ENCODE measurements around the gene AGFG2.

AGFG2 gene

GRCh38 chr7:100580466-100581283, 41.7 kb downstream of the AGFG2 start:
- Mint-ChIP-seq H3K9me3 (no peaks in the 10 kb centered on the region), H3K27ac (no peak overlapping the region), H3K4me1 (peaks cover 34% of the 10 kb centered on the region), H3K36me3 (ENCODE audit: low read depth) (peaks cover 8% of the 10 kb centered on the region), H3K27me3 (no peaks in the 10 kb centered on the region), H3K4me3 (no peak overlapping the region)
- no peak for ATAC-seq
- no peak for DNase-seq

- Mint-ChIP-seq H3K4me3 (peak overlapping the region; percentile 6), H3K27ac (peak overlapping the region; percentile 90), H3K4me1 (peaks cover 40% of the 10 kb centered on the region), H3K27me3 (peaks cover 3% of the 10 kb centered on the region), H3K9me3 (no peaks in the 10 kb centered on the region), H3K36me3 (ENCODE audit: low read depth) (peaks cover 11% of the 10 kb centered on the region)
- no peak for DNase-seq
- no peak for ATAC-seq
These were observed 43.1 kb downstream of the AGFG2 start for GRCh38 chr7:100582041-100582579.

GRCh38 chr7:100582650-100583049, 43.6 kb downstream of the AGFG2 start:
- H3K27me3 Mint-ChIP-seq: peaks cover 3% of the 10 kb centered on the region
- peak overlapping the region; percentile 90 for H3K27ac Mint-ChIP-seq
- H3K36me3 Mint-ChIP-seq (ENCODE audit: low read depth): peaks cover 11% of the 10 kb centered on the region
- no peak for ATAC-seq
- peak overlapping the region; percentile 6 for H3K4me3 Mint-ChIP-seq
- DNase-seq: no peak
- peaks cover 40% of the 10 kb centered on the region for H3K4me1 Mint-ChIP-seq
- no peaks in the 10 kb centered on the region for H3K9me3 Mint-ChIP-seq

- peak; percentile 34 for ATAC-seq
- H3K36me3 Mint-ChIP-seq (ENCODE audit: low read depth): peaks cover 11% of the 10 kb centered on the region
- H3K27me3 Mint-ChIP-seq: peaks cover 3% of the 10 kb centered on the region
- H3K4me1 Mint-ChIP-seq: peaks cover 40% of the 10 kb centered on the region
- DNase-seq: peak; percentile 82
- peak overlapping the region; percentile 90 for H3K27ac Mint-ChIP-seq
- H3K9me3 Mint-ChIP-seq: no peaks in the 10 kb centered on the region
- H3K4me3 Mint-ChIP-seq: peak overlapping the region; percentile 98
These were observed 44.4 kb downstream of the AGFG2 start for GRCh38 chr7:100583132-100584053.

GRCh38 chr7:100584054-100584682, 45.2 kb downstream of the AGFG2 start:
- H3K36me3 Mint-ChIP-seq (ENCODE audit: low read depth): peaks cover 7% of the 10 kb centered on the region
- no peak for ATAC-seq
- H3K4me1 Mint-ChIP-seq: peaks cover 40% of the 10 kb centered on the region
- H3K27ac Mint-ChIP-seq: peak overlapping the region; percentile 90
- DNase-seq: no peak
- peak overlapping the region; percentile 98 for H3K4me3 Mint-ChIP-seq
- H3K27me3 Mint-ChIP-seq: peaks cover 3% of the 10 kb centered on the region
- H3K9me3 Mint-ChIP-seq: no peaks in the 10 kb centered on the region

- peaks cover 40% of the 10 kb centered on the region for H3K4me1 Mint-ChIP-seq
- DNase-seq: no peak
- H3K4me3 Mint-ChIP-seq: peak overlapping the region; percentile 98
- peak overlapping the region; percentile 90 for H3K27ac Mint-ChIP-seq
- peaks cover 3% of the 10 kb centered on the region for H3K27me3 Mint-ChIP-seq
- H3K36me3 Mint-ChIP-seq (ENCODE audit: low read depth): peaks cover 3% of the 10 kb centered on the region
- ATAC-seq: no peak
- H3K9me3 Mint-ChIP-seq: no peaks in the 10 kb centered on the region
These were observed 45.9 kb downstream of the AGFG2 start for GRCh38 chr7:100584683-100585510.

GRCh38 chr7:100585511-100586265, 46.7 kb downstream of the AGFG2 start, which contains the start of gene LRCH4:
Gene LRCH4 (minus strand): TSS chr7:100586129. CDS start chr7:100586100, 29 bp downstream.
- H3K9me3 Mint-ChIP-seq: no peaks in the 10 kb centered on the region
- peaks cover 40% of the 10 kb centered on the region for H3K4me1 Mint-ChIP-seq
- DNase-seq (peak; percentile 67), ATAC-seq (peak; percentile 5)
- H3K27me3 Mint-ChIP-seq: peaks cover 3% of the 10 kb centered on the region
- H3K36me3 Mint-ChIP-seq (ENCODE audit: low read depth): peaks cover 3% of the 10 kb centered on the region
- H3K4me3 Mint-ChIP-seq: peak within 1 kb of the TSS; percentile 98
- peak within 1 kb of the TSS; percentile 90 for H3K27ac Mint-ChIP-seq

- H3K27ac Mint-ChIP-seq: peak within 1 kb of the TSS; percentile 90
- no peaks in the 10 kb centered on the region for H3K9me3 Mint-ChIP-seq
- peaks cover 3% of the 10 kb centered on the region for H3K27me3 Mint-ChIP-seq
- H3K4me3 Mint-ChIP-seq: peak within 1 kb of the TSS; percentile 98
- H3K4me1 Mint-ChIP-seq: peaks cover 38% of the 10 kb centered on the region
- ATAC-seq (peak; percentile 89), DNase-seq (peak; percentile 99)
- peaks cover 3% of the 10 kb centered on the region for H3K36me3 Mint-ChIP-seq (ENCODE audit: low read depth)
These were observed 47.4 kb downstream of the AGFG2 start, which contains the start of gene FBXO24 for GRCh38 chr7:100586266-100587025. Gene FBXO24 (plus strand): TSS chr7:100586328. CDS start chr7:100586626, 298 bp downstream.

GRCh38 chr7:100588438-100588837, 49.4 kb downstream of the AGFG2 start:
- Mint-ChIP-seq H3K36me3 (ENCODE audit: low read depth) (peaks cover 3% of the 10 kb centered on the region), H3K27ac (no peak overlapping the region), H3K4me1 (peaks cover 25% of the 10 kb centered on the region), H3K4me3 (peak overlapping the region; percentile 0), H3K27me3 (peaks cover 3% of the 10 kb centered on the region), H3K9me3 (no peaks in the 10 kb centered on the region)
- no peak for DNase-seq
- no peak for ATAC-seq

- no peak for ATAC-seq
- Mint-ChIP-seq H3K9me3 (no peaks in the 10 kb centered on the region), H3K4me3 (no peak overlapping the region), H3K27me3 (peaks cover 3% of the 10 kb centered on the region), H3K27ac (no peak overlapping the region), H3K36me3 (ENCODE audit: low read depth) (peaks cover 3% of the 10 kb centered on the region), H3K4me1 (peaks cover 17% of the 10 kb centered on the region)
- DNase-seq: no peak
These were observed 50.4 kb downstream of the AGFG2 start for GRCh38 chr7:100589341-100589947.

- H3K36me3 Mint-ChIP-seq (ENCODE audit: low read depth): peaks cover 3% of the 10 kb centered on the region
- DNase-seq: no peak
- no peak for ATAC-seq
- no peak overlapping the region for H3K4me3 Mint-ChIP-seq
- peaks cover 9% of the 10 kb centered on the region for H3K4me1 Mint-ChIP-seq
- no peak overlapping the region for H3K27ac Mint-ChIP-seq
- H3K27me3 Mint-ChIP-seq: peaks cover 3% of the 10 kb centered on the region
- H3K9me3 Mint-ChIP-seq: no peaks in the 10 kb centered on the region
These were observed 51.2 kb downstream of the AGFG2 start for GRCh38 chr7:100590077-100590737.
